ENCODE data around the gene INPP5A. TPM values are rescaled to one million over a fixed set of nuclear protein-coding genes. Genes with fewer than 3 reads are reported as not detected.

The INPP5A gene
- total and polyA plus RNA-seq, 10 of the 15 experiments (the other 5 are each of a cell fraction or from before 2014, with no cell fraction given) = 0.52 to 15.0 (median 6.3) TPM

DNA sequence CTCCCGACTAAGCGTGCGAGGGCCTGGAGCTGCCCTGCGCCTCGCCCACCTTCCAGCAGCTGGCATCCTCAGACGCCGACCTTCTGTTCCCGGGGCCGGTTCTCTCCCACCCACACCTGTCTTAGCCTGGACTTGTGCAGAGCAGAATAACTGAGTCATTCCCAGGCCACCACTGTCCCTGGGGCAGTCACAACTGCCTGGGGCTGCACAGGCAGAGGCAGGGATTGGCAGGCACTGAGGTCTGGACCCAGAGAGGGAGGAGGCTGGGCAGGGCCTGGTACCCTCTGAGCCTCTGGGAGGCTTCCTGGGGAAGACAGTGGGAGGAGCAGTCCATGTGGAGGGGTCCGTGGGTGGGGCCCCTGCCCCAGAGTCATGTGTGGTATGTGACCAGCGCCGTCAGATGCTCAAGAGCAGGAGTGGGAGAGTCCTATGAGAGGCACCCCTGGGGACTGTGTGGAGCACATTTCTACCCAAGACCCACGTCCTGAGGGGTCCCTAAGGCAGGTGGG is 174.1 kb downstream of the INPP5A start:
- Histone ChIP-seq H3K9me3 (replicated peaks; ENCODE audit: control insufficient read depth, insufficient read depth, low read length) (no peaks in the 10 kb centered on the region; the same call in 2 of the 3 replicates), H3K4me3 (no peak overlapping the region), H3K27ac (ENCODE audit: control insufficient read depth, insufficient read depth) (no peak overlapping the region), H3K79me2 (ENCODE audit: control insufficient read depth, insufficient read depth, low read length) (no peaks in the 10 kb centered on the region), H3K4me1 (ENCODE audit: control insufficient read depth, insufficient read depth, low read length) (no peaks in the 10 kb centered on the region), H3K36me3 (ENCODE audit: control insufficient read depth in 2 of 2, insufficient read depth in 2 of 2, low read length in 1 of 2) (peaks cover 0 to 6% of the 10 kb centered on the region in 2 experiments; a peak in 2 of 4 replicates), H3K4me2 (ENCODE audit: control insufficient read depth, insufficient read depth) (no peak overlapping the region), H3K27me3 (replicated peaks in 1 of 2; ENCODE audit: control insufficient read depth in 2 of 2, insufficient read depth in 2 of 2, low read length in 1 of 2) (no peaks in the 10 kb centered on the region), H3K9ac (ENCODE audit: control insufficient read depth, insufficient read depth, low read length) (no peak overlapping the region), H2AFZ (ENCODE audit: control insufficient read depth, low read depth, low read length) (no peak overlapping the region), H4K20me1 (ENCODE audit: control insufficient read depth, insufficient read depth) (no peaks in the 10 kb centered on the region)
- ATAC-seq (no peak), DNase-seq (ENCODE audit: low read depth, low spot score) (no peak), FAIRE-seq (no peak)
- BruUV-seq (replicated peaks) = no TSS peak
- in situ Hi-C loops (cut with MboI) = no loop called here
- 89% methylated on average over 13 of the region's 13 CpGs for WGBS (ENCODE audit: insufficient coverage, insufficient replicate concordance, low lambda C conversion rate, missing lambda C conversion rate)
- intact Hi-C loops (cut with micrococcal nuclease; ENCODE audit: unreplicated experiment) = no loop called here
- RAD21 ChIA-PET (ENCODE audit: unreplicated experiment) = no interaction called here
- POLR2A ChIA-PET = no interaction called here
- CTCF ChIA-PET = no interaction called here
- SMC1A ChIA-PET (ENCODE audit: uncharacterized antibody, unreplicated experiment) = no interaction called here
- TF ChIP-seq BRCA1 (IDR thresholded peaks at IDR 0.05; ENCODE audit: low read depth, low read length) = no peak
- no peak for TF ChIP-seq CHD2 (IDR thresholded peaks at IDR 0.05; ENCODE audit: borderline replicate concordance, low read depth, low read length)
- TF ChIP-seq FOXM1 (IDR thresholded peaks at IDR 0.05; ENCODE audit: low read depth, low read length) = no peak
- no peak for TF ChIP-seq SREBF1 (IDR thresholded peaks at IDR 0.05; ENCODE audit: low read length)
- no peak for TF ChIP-seq STAT1 (conservative IDR thresholded peaks at IDR 0.05)
- TF ChIP-seq LARP7 (IDR thresholded peaks at IDR 0.05) = no peak
- no peak for TF ChIP-seq BMI1 (IDR thresholded peaks at IDR 0.05; ENCODE audit: borderline replicate concordance)

- H3K27me3 ChIP-seq (replicated peaks in 1 of 2; ENCODE audit: control insufficient read depth in 2 of 2, insufficient read depth in 2 of 2, low read length in 1 of 2) = no peaks in the 10 kb centered on the region
- no peak overlapping the region for H3K4me2 ChIP-seq (ENCODE audit: control insufficient read depth, insufficient read depth)
- TF ChIP-seq, protein P1, sequence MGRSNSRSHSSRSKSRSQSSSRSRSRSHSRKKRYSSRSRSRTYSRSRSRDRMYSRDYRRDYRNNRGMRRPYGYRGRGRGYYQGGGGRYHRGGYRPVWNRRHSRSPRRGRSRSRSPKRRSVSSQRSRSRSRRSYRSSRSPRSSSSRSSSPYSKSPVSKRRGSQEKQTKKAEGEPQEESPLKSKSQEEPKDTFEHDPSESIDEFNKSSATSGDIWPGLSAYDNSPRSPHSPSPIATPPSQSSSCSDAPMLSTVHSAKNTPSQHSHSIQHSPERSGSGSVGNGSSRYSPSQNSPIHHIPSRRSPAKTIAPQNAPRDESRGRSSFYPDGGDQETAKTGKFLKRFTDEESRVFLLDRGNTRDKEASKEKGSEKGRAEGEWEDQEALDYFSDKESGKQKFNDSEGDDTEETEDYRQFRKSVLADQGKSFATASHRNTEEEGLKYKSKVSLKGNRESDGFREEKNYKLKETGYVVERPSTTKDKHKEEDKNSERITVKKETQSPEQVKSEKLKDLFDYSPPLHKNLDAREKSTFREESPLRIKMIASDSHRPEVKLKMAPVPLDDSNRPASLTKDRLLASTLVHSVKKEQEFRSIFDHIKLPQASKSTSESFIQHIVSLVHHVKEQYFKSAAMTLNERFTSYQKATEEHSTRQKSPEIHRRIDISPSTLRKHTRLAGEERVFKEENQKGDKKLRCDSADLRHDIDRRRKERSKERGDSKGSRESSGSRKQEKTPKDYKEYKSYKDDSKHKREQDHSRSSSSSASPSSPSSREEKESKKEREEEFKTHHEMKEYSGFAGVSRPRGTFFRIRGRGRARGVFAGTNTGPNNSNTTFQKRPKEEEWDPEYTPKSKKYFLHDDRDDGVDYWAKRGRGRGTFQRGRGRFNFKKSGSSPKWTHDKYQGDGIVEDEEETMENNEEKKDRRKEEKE (IDR thresholded peaks at IDR 0.05) = no peak
- no peak for TF ChIP-seq GATAD2B (conservative IDR thresholded peaks at IDR 0.05; ENCODE audit: low read depth)
- no TSS peak for BruUV-seq (replicated peaks)
- H3K36me3 ChIP-seq (ENCODE audit: control insufficient read depth in 2 of 2, insufficient read depth in 2 of 2, low read length in 1 of 2) = peaks cover 0 to 6% of the 10 kb centered on the region in 2 experiments; a peak in 2 of 4 replicates
- intact Hi-C loops (cut with micrococcal nuclease; ENCODE audit: unreplicated experiment) = no loop called here
- in situ Hi-C loops (cut with MboI) = no loop called here
- no peak for FAIRE-seq
- H4K20me1 ChIP-seq (ENCODE audit: control insufficient read depth, insufficient read depth) = no peaks in the 10 kb centered on the region
- WGBS (ENCODE audit: insufficient coverage, insufficient replicate concordance, low lambda C conversion rate, missing lambda C conversion rate) = over 99% methylated on average over 10 of the region's 10 CpGs
- H3K4me3 ChIP-seq = no peak overlapping the region
- no peak overlapping the region for H3K27ac ChIP-seq (ENCODE audit: control insufficient read depth, insufficient read depth)
- H3K9ac ChIP-seq (ENCODE audit: control insufficient read depth, insufficient read depth, low read length) = no peak overlapping the region
- ChIA-PET CTCF (no interaction called here), RAD21 (ENCODE audit: unreplicated experiment) (no interaction called here), POLR2A (no interaction called here), SMC1A (ENCODE audit: uncharacterized antibody, unreplicated experiment) (no interaction called here)
- no peaks in the 10 kb centered on the region for H3K79me2 ChIP-seq (ENCODE audit: control insufficient read depth, insufficient read depth, low read length)
- DNase-seq (ENCODE audit: low read depth, low spot score) = no peak
- H3K9me3 ChIP-seq (replicated peaks; ENCODE audit: control insufficient read depth, insufficient read depth, low read length) = no peaks in the 10 kb centered on the region; the same call in 2 of the 3 replicates
- ATAC-seq = no peak
- H3K4me1 ChIP-seq (ENCODE audit: control insufficient read depth, insufficient read depth, low read length) = no peaks in the 10 kb centered on the region
- no peak overlapping the region for H2AFZ ChIP-seq (ENCODE audit: control insufficient read depth, low read depth, low read length)
These were observed 174.7 kb downstream of the INPP5A start for GRCh38 chr10:132712291-132712690.

Data from GM12878 (cell line).